ENCODE measurements around the gene PDCD4. TPM values are rescaled to one million over a fixed set of nuclear protein-coding genes. Genes with fewer than 3 reads are reported as not detected.

Gene PDCD4
- total and polyA plus RNA-seq, 2 of the 8 experiments (the other 6 are each of a cell fraction or from before 2014, with no cell fraction given), result 3.3 to 26.8 TPM

- TF ChIP-seq POLR2AphosphoS5 (IDR thresholded peaks at IDR 0.05; ENCODE audit: low read depth, low read length) (peak; percentile 67; the same call in 1 of the 2 replicates), TAF1 (IDR thresholded peaks at IDR 0.05; ENCODE audit: low read depth, low read length) (peak; percentile 70), BRCA1 (IDR thresholded peaks at IDR 0.05; ENCODE audit: low read depth, low read length) (no peak), POLR2A (IDR thresholded peaks at IDR 0.05; ENCODE audit: control extremely low read depth in 1 of 2, low read depth in 2 of 2, low read length in 2 of 2) (peak; percentile 65 to 75), YY1 (IDR thresholded peaks at IDR 0.05; ENCODE audit: low read depth, low read length) (0 out of 2 replicates have a peak, but pooled peaks have one; percentile 23), ASH2L (IDR thresholded peaks at IDR 0.05; ENCODE audit: low read length) (peak; percentile 52), MAX (IDR thresholded peaks at IDR 0.05) (peak; percentile 88), PHF8 (conservative IDR thresholded peaks at IDR 0.05; ENCODE audit: low read depth, low read length) (0 out of 2 replicates have a peak, but pooled peaks have one; percentile 22)
- TF ChIP-seq, protein P1, sequence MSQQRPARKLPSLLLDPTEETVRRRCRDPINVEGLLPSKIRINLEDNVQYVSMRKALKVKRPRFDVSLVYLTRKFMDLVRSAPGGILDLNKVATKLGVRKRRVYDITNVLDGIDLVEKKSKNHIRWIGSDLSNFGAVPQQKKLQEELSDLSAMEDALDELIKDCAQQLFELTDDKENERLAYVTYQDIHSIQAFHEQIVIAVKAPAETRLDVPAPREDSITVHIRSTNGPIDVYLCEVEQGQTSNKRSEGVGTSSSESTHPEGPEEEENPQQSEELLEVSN (IDR thresholded peaks at IDR 0.05), result peak; percentile 82
Measured at GRCh38 chr10:110872145-110872983, 636 bp downstream of the PDCD4 start (continued).
